Measurements from ENCODE around the gene LDLRAD2.

GRCh38 chr1:21868941-21869454, 56.9 kb downstream of the LDLRAD2 start:
- TF ChIP-seq CTBP1 (IDR thresholded peaks at IDR 0.05; ENCODE audit: borderline replicate concordance) (no peak), FOXM1 (IDR thresholded peaks at IDR 0.05; ENCODE audit: borderline replicate concordance) (no peak), L3MBTL2 (conservative IDR thresholded peaks at IDR 0.05) (no peak), HDGF (IDR thresholded peaks at IDR 0.05; ENCODE audit: borderline replicate concordance) (no peak), BHLHE40 (IDR thresholded peaks at IDR 0.05; ENCODE audit: borderline replicate concordance) (no peak), SP1 (IDR thresholded peaks at IDR 0.05) (no peak), FOXA1 (IDR thresholded peaks at IDR 0.05) (no peak)
